Stimulated activated CD4-positive, alpha-beta T cell treated with anti-CD3 and anti-CD28 coated beads, Interleukin-15, amount 100 ng/mL, for 24 hours (primary cell): ENCODE results near the gene CACNA2D2.

ENCODE experiments used
- DNase-seq: peaks from one replicate; pipeline ENCODE4 v3.0.0-alpha.2; 2020

The CACNA2D2 gene

GRCh38 chr3:50389414-50389767 lies 114.0 kb downstream of the CACNA2D2 start:
- no peak for DNase-seq

DNA sequence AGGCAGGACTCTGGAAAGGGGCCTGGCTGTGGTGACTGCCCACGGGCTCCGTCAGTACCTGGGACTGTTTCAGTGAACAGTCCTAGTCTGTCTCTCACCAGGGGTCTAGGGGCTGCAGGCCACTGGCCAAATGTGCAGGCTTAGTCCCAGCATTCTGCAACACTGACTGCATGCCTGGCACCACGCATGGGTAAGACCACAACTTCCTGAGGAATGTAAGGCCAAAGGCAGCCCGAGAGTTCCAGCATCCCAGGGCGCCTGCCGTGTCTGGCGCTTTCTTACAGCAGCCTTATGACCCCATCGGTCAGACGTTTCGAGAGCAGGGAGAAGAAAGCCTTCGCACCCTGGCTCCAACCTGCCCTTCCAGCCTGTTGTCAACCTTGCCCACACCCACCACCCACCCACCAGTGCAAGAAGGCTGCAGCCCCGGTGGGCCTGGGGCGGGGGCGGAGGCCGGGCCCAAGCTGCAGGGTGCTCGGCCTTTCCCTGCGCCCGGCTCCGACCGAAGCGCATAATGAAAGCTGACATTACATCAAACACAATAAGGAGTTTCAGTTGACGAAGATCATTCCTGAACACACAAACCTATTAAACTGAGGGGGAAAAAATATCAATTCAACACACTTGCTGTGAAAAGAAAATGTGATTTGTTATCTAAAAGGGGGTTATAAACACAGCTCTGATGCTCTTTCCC lies 114.6 kb downstream of the CACNA2D2 start:
- no peak for DNase-seq

GRCh38 chr3:50388016-50388719 lies 115.3 kb downstream of the CACNA2D2 start:
- no peak for DNase-seq

DNA sequence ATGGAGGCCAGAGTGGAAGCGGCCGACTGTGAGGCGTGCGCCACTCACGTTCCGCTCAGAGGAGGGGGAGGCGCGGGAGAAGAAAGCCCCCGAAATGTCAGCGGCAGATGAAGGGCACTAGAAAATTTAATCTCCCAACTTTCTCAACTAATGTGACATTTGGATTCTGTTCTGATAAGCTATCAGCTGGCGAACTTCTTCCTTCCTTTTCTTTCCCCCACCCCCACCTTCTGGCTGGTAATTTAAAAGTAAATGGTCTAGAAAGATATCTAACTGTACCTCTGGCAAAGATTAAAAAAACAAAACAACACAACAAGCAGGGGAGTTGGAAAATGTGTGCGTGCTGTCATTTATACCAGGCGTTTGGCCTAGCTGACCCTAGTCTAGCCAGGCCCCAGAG lies 117.7 kb downstream of the CACNA2D2 start:
- no peak for DNase-seq

GRCh38 chr3:50383750-50384149 lies 119.7 kb downstream of the CACNA2D2 start:
- no peak for DNase-seq

GRCh38 chr3:50382722-50383121 lies 120.7 kb downstream of the CACNA2D2 start:
- no peak for DNase-seq

DNA sequence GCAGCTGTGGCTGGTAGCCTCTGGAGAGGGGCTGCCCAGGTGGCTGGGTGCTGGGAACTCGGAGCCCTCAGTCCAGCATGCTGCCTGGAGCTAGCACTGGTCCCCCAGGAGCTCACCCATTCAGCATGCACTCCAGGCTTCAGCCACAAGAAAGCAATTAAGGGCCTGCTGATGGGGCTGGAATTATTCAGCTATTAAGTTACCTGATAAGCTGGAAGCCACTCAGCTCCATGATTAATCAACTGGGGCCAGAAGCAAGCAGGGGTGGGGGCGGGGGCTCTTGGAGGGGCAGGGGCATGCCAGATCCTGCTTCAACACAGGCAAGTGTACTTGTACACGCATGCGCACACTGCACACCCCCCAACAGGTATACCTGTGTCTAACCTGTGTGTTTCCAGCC lies 122.1 kb downstream of the CACNA2D2 start:
- no peak for DNase-seq

DNA sequence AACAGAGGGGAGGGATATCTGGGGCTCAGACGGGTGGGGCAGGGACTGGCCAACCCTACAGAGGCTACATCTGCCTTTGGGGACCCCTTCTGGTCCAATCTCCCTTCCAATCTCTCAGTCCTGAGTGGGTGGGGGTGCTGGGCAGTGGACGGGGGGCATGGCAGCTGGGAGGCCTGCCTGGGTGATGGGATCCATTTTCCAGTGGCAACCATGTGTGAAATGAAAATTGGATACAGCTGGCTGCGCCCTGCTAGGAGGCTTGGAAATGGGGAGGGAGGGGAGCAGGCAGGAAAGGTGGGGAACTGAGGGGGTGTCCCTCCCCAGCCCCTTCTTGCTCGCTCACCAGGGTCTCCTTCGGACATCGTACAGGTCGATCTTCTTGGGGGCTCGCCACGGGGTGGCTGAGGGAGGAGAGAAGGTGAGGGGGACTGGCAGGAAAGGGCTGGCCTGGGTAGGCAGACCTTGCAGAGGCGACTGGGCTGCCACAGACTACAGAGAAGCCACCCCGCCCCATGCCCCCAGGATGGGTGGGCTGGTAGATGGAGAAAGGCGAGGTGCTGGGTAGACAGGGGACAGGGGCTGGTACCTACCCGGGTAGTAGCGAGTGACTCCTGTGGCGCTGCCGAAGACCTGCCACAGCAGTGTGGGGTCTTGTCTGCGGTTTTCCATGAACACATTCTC lies 122.9 kb downstream of the CACNA2D2 start:
- DNase-seq, result no peak

DNA sequence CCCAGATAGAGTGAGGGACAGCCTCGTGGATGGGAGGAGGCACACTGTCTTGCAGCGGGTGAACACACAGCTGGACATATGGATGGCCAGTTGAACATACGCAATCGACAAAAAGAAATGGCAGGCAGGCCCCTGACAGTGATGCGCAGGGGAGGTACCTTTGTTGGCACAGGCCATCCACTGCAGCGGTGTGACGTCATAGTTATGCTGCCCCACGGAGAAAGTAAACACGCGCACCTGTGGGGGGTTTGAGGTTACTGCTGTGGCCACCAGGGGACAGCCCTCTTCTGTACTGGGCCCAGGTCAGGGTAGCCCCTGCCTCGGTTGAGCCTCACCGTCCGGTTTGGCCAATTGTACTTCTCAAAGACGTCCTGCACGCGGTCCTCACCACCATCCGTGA lies 124.7 kb downstream of the CACNA2D2 start:
- no peak for DNase-seq

- DNase-seq, result no peak
These were observed 125.4 kb downstream of the CACNA2D2 start for GRCh38 chr3:50378024-50378423.

- DNase-seq, result no peak
These were observed 128.0 kb downstream of the CACNA2D2 start for GRCh38 chr3:50375258-50375931.

GRCh38 chr3:50374363-50375257 lies 128.8 kb downstream of the CACNA2D2 start:
- DNase-seq, result no peak

GRCh38 chr3:50373146-50374051 lies 130.0 kb downstream of the CACNA2D2 start:
- DNase-seq, result no peak

GRCh38 chr3:50372349-50372748 lies 131.1 kb downstream of the CACNA2D2 start:
- no peak for DNase-seq

DNA sequence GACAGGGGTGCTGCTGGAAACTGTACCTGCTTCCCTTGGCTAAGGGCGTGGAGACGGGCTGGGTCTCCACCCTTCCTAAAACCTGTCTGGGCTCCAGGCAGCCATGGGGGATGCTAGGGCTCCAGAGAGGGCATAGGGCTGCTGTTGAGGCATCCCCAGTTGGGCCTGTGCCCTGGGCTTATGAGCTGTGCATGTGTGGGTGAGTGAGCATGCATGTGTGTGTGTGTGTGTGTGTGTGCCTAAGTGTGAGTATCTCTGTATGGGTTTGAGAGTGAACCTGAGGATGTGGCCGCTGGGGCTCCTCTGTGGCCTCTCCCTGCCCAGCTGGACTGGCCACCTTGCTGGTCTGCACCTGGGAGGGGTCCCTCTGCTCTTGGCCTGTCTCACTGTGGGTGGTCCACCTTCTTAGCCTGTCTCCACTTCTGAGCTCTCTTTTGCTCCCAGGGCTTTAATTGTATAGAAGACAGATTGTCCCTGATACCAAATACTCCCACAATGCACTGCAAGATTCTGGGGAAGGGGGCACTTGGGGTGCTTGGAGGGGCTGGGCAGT lies 132.2 kb downstream of the CACNA2D2 start:
- DNase-seq, result no peak

- DNase-seq, result no peak
These were observed 132.8 kb downstream of the CACNA2D2 start for GRCh38 chr3:50370594-50370993.

DNA sequence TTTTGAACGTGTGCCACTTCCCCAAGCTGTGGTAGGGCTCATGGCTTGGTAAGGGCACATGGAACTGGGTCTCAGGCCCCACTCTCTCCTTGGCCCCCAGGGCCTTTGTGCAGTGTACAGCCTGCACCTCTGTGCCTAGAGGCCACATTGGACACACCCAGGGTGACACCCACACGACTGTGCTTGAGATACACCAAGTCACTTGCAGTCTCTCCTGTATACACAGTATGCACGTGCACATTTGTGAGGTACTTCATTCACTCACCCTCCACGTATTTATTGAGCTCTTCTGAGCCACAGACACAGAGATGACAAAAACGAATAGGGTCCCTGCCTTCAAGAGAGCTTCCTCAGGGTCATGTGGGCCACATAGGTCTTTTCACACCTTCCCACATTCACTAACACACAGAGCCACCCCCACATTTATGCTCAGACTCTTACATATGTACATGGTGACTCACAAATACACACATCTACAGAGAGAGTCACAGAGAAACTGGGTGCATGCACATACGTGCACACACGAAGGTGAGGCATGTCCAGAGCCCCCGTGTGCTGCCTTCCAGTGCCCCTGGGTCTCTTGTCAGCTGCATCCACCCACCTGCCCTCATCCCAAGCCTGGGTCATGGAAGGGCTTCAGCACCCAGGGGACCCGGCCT lies 134.3 kb downstream of the CACNA2D2 start:
- DNase-seq, result no peak

- no peak for DNase-seq
These were observed 137.6 kb downstream of the CACNA2D2 start for GRCh38 chr3:50365842-50366220.

GRCh38 chr3:50365080-50365841 lies 138.2 kb downstream of the CACNA2D2 start:
- DNase-seq, result peak; percentile 97

GRCh38 chr3:50364573-50365079 lies 138.8 kb downstream of the CACNA2D2 start:
- no peak for DNase-seq
